Breast epithelium (tissue), 4 donors: ENCODE results near the gene UBE2O. TPM values are rescaled to one million over a fixed set of nuclear protein-coding genes. Genes with fewer than 3 reads are reported as not detected.

Source experiments
- DNase-seq, 2 donors: peaks; one replicate each; pipeline ENCODE4 v3.0.0-alpha.2; 2019; ENCODE audit warnings: low spot score in 2 of 2
- H3K27ac ChIP-seq, 2 donors: fragments of 200-600 bp; sonication (generic) in 1 of 2; one replicate each; pipeline ENCODE4 v1.5.1; 2016 to 2019; ENCODE audit warnings: mild to moderate bottlenecking in 1 of 2
- H3K27me3 ChIP-seq, 2 donors: fragments of 200-600 bp; sonication (generic) in 1 of 2; one replicate each; pipeline versions ENCODE4 v1.5.1 to v1.6.0; 2017 to 2019; ENCODE audit warnings: control low read depth in 1 of 2, mild to moderate bottlenecking in 1 of 2
- H3K36me3 ChIP-seq: fragments of 200-600 bp; one replicate; pipeline ENCODE4 v1.5.1; 2019
- H3K4me1 ChIP-seq, 2 donors: fragments of 200-600 bp; sonication (generic); one replicate each; pipeline ENCODE4 v1.5.1; 2016 to 2019; ENCODE audit warnings: control low read depth in 1 of 2
- H3K4me3 ChIP-seq, 3 donors: fragments of 200-600 bp; sonication (generic); 1 replicate in 2 of 3; 2 replicates in 1 of 3; pipeline ENCODE4 v1.5.1; 2016 to 2019; ENCODE audit warnings: mild to moderate bottlenecking in 3 of 3, moderate library complexity in 2 of 3
- H3K9me3 ChIP-seq, 2 donors: fragments of 200-600 bp; sonication (generic) in 1 of 2; one replicate each; pipeline ENCODE4 v1.5.1; 2016 to 2019; ENCODE audit warnings: control low read depth in 1 of 2
- POLR2A ChIP-seq: fragments of 450-650 bp; IDR thresholded peaks from one replicate; pipeline ENCODE4 v1.6.1; 2016; ENCODE audit warnings: antibody characterized with exemption, mild to moderate bottlenecking, moderate library complexity
- POLR2AphosphoS5 ChIP-seq, 3 donors: sonication (generic); formaldehyde crosslinking; IDR thresholded peaks; one replicate each; pipeline ENCODE4 v1.6.1; 2017; ENCODE audit warnings: antibody characterized with exemption in 3 of 3
- intact Hi-C: fragments of 100-400 bp; cut with DNase I; formaldehyde crosslinking; loops from one replicate; pipeline ENCODE4 v1.15.1; 2023; ENCODE audit warnings: low total_unique reads
- total RNA-seq, 3 donors: library from RNA; depleted of rRNA; stranded (reverse); fragments of >200 nt; gene quantifications; one replicate each; pipeline ENCODE4 v1.1.0, GENCODE V29; 2016
- TF ChIP-seq, protein P1 (sequence below), 3 donors: fragments of 450-650 bp; IDR thresholded peaks; one replicate each; pipeline ENCODE4 v1.5.1; 2016 to 2017; ENCODE audit warnings: antibody characterized with exemption in 3 of 3, mild to moderate bottlenecking in 3 of 3, moderate library complexity in 3 of 3

Gene UBE2O
- total RNA-seq, 3 donors from 2014 or later, result 17.4 to 22.5 (median 17.7) TPM

DNA sequence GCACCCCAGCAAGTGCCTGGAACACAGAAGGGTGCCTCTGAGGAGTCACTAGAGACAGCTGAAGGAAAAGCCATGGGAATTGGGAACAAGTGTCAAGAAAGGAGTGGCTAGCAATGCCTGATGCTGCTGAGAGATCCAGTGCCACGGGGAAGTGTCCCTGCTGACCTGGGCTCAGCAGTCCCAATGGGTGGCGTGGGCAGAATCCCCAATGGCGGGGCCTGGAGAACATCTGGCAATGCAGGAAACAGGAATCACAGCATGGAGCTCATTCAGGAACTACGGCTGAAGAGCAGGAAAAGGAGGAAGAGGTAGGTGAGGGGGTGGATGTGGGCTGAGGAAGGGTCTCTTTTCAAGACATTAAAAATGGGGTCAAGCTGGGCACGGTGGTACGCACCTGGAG lies 30.1 kb downstream of the UBE2O start:
- Histone ChIP-seq H3K9me3 (no peaks in the 10 kb centered on the region), H3K4me1 (peaks cover 0 to 4% of the 10 kb centered on the region in 2 donors), H3K27me3 (no peaks in the 10 kb centered on the region), H3K27ac (no peak overlapping the region), H3K4me3 (no peak overlapping the region), H3K36me3 (no peaks in the 10 kb centered on the region)
- no peak for TF ChIP-seq POLR2AphosphoS5 (IDR thresholded peaks at IDR 0.05)
- no peak for TF ChIP-seq POLR2A
- TF ChIP-seq, protein P1, sequence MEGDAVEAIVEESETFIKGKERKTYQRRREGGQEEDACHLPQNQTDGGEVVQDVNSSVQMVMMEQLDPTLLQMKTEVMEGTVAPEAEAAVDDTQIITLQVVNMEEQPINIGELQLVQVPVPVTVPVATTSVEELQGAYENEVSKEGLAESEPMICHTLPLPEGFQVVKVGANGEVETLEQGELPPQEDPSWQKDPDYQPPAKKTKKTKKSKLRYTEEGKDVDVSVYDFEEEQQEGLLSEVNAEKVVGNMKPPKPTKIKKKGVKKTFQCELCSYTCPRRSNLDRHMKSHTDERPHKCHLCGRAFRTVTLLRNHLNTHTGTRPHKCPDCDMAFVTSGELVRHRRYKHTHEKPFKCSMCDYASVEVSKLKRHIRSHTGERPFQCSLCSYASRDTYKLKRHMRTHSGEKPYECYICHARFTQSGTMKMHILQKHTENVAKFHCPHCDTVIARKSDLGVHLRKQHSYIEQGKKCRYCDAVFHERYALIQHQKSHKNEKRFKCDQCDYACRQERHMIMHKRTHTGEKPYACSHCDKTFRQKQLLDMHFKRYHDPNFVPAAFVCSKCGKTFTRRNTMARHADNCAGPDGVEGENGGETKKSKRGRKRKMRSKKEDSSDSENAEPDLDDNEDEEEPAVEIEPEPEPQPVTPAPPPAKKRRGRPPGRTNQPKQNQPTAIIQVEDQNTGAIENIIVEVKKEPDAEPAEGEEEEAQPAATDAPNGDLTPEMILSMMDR (IDR thresholded peaks at IDR 0.05), result no peak
- DNase-seq, result no peak
- intact Hi-C loops, result no loop called here

DNA sequence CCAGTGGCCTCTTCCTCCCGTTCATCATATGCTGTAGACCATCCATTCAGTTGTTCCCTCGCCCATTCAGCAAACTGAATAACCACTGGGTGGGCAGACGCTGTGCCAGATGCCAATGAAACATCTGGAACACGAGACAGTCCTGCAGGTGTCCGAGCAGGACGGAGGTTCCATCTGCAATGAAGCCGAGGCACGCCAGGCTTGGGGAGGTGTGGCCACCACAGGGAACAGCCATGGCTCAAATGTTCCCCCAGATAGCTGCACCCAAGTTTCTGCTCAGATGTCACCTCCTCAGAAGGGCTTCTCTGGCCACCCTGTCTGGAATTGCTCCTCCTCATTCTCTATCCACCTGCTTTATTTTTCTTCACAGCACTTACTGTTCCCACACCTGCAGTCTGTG lies 30.5 kb downstream of the UBE2O start:
- H3K36me3 ChIP-seq, result no peaks in the 10 kb centered on the region
- no peaks in the 10 kb centered on the region for H3K4me1 ChIP-seq
- H3K27ac ChIP-seq, result no peak overlapping the region
- TF ChIP-seq, protein P1 (IDR thresholded peaks at IDR 0.05), result no peak
- TF ChIP-seq POLR2A (no peak), POLR2AphosphoS5 (IDR thresholded peaks at IDR 0.05) (no peak)
- no peaks in the 10 kb centered on the region for H3K9me3 ChIP-seq
- no peak overlapping the region for H3K4me3 ChIP-seq
- no peak for DNase-seq
- no peaks in the 10 kb centered on the region for H3K27me3 ChIP-seq
- intact Hi-C loops, result no loop called here

DNA sequence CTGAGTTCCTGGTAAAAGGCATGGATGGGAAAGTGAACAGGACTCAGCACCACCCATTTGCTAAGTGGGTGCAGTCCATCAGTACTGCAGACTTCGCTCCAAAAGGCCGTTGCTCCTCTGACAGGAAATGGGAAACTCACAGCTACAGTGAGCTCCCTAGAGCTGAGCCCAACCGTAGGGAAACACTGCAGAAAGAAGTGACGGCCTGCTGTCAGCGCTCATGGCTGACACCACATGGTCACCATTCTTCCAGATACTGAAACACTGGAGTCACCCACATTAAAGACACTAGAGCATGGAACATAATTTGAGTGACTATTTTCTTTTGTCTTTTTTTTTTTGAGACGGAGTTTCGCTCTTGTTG lies 31.9 kb downstream of the UBE2O start:
- TF ChIP-seq POLR2AphosphoS5 (IDR thresholded peaks at IDR 0.05) (no peak), POLR2A (no peak)
- TF ChIP-seq, protein P1 (IDR thresholded peaks at IDR 0.05), result no peak
- Histone ChIP-seq H3K36me3 (no peaks in the 10 kb centered on the region), H3K4me1 (no peaks in the 10 kb centered on the region), H3K27ac (no peak overlapping the region), H3K4me3 (no peak overlapping the region), H3K27me3 (no peaks in the 10 kb centered on the region), H3K9me3 (no peaks in the 10 kb centered on the region)
- no peak for DNase-seq
- intact Hi-C loops, result no loop called here

DNA sequence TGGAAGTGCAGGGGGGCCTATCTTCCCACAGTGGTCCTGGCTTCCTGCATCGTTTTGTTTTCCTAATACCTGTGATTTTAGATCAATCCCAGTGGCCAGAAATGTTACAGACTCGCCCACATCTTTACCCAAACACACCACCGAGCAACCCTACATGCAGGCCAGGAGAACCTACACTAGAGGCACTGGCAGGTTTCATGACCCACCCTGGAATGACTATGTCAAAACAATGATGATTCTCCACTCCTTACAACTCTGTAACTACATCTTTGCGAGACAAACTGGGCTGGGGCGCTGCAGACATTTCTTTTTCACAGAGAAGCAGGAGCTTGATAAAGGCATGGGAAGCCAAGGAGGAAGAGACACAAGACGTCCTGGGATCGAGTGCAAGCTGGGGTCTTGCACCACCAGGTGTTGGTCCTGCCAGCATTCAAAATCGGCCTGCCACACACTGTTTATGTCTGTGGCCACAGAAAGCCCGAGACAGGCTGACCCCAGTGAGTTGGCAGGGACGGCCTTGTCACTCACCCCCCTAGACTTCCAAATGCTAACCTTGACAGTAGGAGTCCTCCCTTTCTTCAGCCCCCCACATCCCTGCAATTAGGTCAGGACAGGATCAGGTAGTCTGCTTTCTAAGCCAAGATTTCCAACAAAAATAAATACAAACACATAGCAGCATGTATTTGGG lies 32.5 kb downstream of the UBE2O start:
- no peaks in the 10 kb centered on the region for H3K36me3 ChIP-seq
- intact Hi-C loops, result no loop called here
- H3K9me3 ChIP-seq, result no peaks in the 10 kb centered on the region
- H3K27me3 ChIP-seq, result no peaks in the 10 kb centered on the region
- no peak overlapping the region for H3K27ac ChIP-seq
- no peaks in the 10 kb centered on the region for H3K4me1 ChIP-seq
- no peak overlapping the region for H3K4me3 ChIP-seq
- TF ChIP-seq, protein P1 (IDR thresholded peaks at IDR 0.05), result no peak
- TF ChIP-seq POLR2A (no peak), POLR2AphosphoS5 (IDR thresholded peaks at IDR 0.05) (no peak)
- no peak for DNase-seq

DNA sequence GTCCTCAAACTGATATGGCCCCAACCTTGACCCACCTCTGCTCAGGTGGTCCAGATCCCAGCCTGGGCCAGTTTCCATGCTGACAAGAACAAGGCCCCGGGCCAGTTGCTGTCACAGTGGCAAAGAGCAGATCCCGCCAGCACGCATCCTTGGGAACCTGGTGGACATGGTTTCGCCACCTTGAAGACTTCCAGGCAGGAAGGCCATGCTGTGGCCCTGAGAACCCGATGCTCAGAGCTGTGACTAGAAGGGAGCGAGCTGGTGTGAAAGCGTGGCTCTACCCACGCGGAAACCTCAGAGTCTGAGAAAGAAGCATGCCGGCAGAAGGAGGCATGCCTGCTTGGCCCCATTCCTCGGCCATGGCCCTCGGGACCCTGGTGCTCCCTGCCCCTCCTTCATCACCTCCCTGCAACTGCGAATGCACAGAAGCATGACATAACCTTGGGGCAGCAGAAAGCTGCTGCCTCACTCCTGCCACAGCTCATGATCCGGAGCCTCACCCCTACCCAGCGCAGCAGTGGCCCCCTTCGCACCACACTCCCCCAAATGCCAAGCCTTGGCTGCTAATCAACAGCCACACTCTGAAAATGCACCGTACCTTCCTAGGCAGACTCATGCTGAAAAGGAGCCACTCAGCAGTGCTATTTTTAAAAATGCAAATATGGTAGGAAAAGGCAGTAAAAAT lies 33.2 kb downstream of the UBE2O start:
- DNase-seq, result no peak
- Histone ChIP-seq H3K27me3 (no peaks in the 10 kb centered on the region), H3K4me3 (no peak overlapping the region), H3K36me3 (no peaks in the 10 kb centered on the region), H3K9me3 (no peaks in the 10 kb centered on the region), H3K4me1 (peaks cover 0 to 2% of the 10 kb centered on the region in 2 donors), H3K27ac (no peak overlapping the region)
- intact Hi-C loops, result no loop called here
- TF ChIP-seq POLR2AphosphoS5 (IDR thresholded peaks at IDR 0.05), result no peak
